ENCODE results near the gene MRPS6. TPM values are rescaled to one million over a fixed set of nuclear protein-coding genes. Genes with fewer than 3 reads are reported as not detected.
A peak's percentile ranks its signal among the peaks of the same experiment; 100 is the strongest.

MRPS6 gene
- total RNA-seq, 1 donor from 2014 or later: 129 TPM

DNA sequence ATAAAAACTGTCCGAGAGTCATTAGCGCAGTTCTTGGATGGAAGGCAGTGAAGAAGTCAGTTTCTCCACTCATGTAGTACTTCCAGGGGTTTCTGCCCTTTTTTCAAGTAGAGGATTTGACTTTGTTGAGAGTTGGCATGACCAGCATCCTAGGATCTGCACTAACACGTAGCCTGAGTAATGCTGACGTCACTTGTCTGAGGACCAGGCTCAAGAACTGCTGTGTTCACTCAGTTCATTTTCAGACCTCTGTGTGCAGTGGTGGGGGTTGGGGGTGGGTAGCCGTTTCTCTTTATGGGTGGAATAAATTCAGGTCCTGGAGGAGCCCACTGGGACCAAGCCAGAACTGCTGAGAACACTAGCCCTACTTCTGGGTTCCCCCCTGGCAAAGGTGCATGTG, 53.3 kb downstream of the MRPS6 start:
- TF ChIP-seq, protein P1, sequence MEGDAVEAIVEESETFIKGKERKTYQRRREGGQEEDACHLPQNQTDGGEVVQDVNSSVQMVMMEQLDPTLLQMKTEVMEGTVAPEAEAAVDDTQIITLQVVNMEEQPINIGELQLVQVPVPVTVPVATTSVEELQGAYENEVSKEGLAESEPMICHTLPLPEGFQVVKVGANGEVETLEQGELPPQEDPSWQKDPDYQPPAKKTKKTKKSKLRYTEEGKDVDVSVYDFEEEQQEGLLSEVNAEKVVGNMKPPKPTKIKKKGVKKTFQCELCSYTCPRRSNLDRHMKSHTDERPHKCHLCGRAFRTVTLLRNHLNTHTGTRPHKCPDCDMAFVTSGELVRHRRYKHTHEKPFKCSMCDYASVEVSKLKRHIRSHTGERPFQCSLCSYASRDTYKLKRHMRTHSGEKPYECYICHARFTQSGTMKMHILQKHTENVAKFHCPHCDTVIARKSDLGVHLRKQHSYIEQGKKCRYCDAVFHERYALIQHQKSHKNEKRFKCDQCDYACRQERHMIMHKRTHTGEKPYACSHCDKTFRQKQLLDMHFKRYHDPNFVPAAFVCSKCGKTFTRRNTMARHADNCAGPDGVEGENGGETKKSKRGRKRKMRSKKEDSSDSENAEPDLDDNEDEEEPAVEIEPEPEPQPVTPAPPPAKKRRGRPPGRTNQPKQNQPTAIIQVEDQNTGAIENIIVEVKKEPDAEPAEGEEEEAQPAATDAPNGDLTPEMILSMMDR (IDR thresholded peaks at IDR 0.05; ENCODE audit: unreplicated experiment): no peak
- Mint-ChIP-seq H3K9me3 (peaks cover 6% of the 10 kb centered on the region), H3K27me3 (ENCODE audit: low read depth) (no peaks in the 10 kb centered on the region), H3K27ac (no peak overlapping the region), H3K4me3 (no peak overlapping the region), H3K36me3 (peaks cover 17% of the 10 kb centered on the region), H3K4me1 (peaks cover 65% of the 10 kb centered on the region)
- no peak for DNase-seq (ENCODE audit: low spot score in 2 of 2, unreplicated experiment in 2 of 2)

DNA sequence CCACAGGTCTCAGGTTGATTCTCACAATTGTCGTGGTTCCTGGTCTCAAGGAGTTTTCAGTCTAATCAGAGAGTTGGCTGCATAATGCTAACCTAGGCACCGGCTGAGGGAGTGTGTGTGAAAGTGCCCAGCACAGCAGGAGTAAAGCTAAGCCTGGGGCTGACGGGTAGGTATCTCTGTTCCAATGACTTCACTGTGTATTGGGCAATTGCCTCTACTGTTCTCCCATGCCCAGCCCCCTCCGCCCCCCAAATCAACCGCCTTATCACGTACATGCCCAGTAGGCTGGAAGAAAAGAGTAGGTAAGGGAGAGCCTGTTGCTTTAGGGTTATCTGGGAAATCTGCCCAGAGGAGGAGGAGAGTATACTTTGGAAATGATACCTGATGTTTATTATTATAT, 54.7 kb downstream of the MRPS6 start:
- no peak overlapping the region for H3K4me3 Mint-ChIP-seq
- H3K4me1 Mint-ChIP-seq: peaks cover 55% of the 10 kb centered on the region
- peak overlapping the region; percentile 64 for H3K27ac Mint-ChIP-seq
- TF ChIP-seq, protein P1 (IDR thresholded peaks at IDR 0.05; ENCODE audit: unreplicated experiment): no peak
- H3K9me3 Mint-ChIP-seq: peaks cover 6% of the 10 kb centered on the region
- DNase-seq (ENCODE audit: low spot score in 2 of 2, unreplicated experiment in 2 of 2): no peak
- H3K36me3 Mint-ChIP-seq: peaks cover 24% of the 10 kb centered on the region
- no peaks in the 10 kb centered on the region for H3K27me3 Mint-ChIP-seq (ENCODE audit: low read depth)

DNA sequence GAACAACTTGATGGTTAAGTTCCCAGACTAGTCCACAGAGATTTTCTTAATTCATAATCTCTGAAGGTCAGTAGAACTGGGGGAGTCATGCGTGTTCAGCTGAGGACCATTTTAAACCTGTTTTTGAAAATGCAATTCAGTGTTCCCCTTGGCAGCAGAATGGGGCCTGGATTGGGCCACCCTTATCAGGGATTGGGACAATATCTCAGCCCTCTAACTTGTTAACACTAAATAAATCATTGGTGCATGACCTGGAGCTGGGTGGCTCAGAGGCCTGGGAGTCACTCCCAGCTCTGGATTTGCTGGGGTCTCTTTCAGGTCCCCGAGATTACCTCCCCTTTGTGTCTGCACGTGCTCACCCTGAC, 55.3 kb downstream of the MRPS6 start:
- TF ChIP-seq, protein P1 (IDR thresholded peaks at IDR 0.05; ENCODE audit: unreplicated experiment): no peak
- peaks cover 54% of the 10 kb centered on the region for H3K4me1 Mint-ChIP-seq
- no peaks in the 10 kb centered on the region for H3K27me3 Mint-ChIP-seq (ENCODE audit: low read depth)
- peaks cover 6% of the 10 kb centered on the region for H3K9me3 Mint-ChIP-seq
- peak overlapping the region; percentile 95 for H3K27ac Mint-ChIP-seq
- no peak overlapping the region for H3K4me3 Mint-ChIP-seq
- peaks cover 30% of the 10 kb centered on the region for H3K36me3 Mint-ChIP-seq
- DNase-seq (ENCODE audit: low spot score in 2 of 2, unreplicated experiment in 2 of 2): no peak

DNA sequence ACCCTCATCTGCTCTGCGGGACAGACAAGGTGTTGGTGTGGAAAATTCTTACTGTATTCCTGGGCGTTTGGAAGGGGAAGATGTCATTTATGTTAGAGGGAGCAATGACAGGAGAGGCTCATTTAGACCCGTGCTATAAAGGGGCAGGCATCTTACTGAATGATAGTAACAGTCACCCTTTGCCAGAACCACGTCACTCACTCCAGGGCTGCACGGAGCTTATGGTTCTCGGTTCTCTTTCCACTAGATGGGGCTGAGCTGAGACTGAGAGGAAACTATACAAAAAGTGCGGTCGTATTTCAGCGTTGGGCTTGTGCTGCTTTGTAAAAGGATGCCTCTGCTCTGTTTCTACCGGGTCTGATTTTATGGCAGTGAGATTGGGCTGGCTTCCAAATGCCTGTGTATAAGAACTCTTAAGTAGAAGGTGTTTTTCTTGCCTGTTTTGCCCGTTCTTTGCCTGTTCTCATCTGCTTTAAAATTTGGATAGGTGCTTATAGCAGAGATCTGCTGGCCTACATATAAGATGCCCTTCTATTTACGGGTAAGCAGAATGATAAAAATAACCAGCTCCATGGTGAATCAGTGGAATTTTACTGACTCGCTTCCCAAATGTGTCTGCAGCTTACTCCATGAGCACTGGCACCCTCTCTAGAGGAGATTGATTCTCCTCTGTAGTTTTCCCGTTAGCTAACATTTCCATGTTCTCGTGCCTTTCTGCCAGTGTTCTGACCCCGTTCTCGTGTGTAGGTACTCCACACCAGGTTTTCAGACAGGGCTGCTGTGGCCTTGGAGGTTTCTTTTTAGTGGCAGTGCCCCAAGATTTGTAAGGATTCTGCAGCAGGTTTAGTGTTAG, 55.9 kb downstream of the MRPS6 start:
- Mint-ChIP-seq H3K27ac (peak overlapping the region; percentile 95), H3K4me3 (peak overlapping the region; percentile 34), H3K4me1 (peaks cover 53% of the 10 kb centered on the region), H3K36me3 (peaks cover 35% of the 10 kb centered on the region), H3K9me3 (peaks cover 6% of the 10 kb centered on the region), H3K27me3 (ENCODE audit: low read depth) (no peaks in the 10 kb centered on the region)
- no peak for DNase-seq (ENCODE audit: low spot score in 2 of 2, unreplicated experiment in 2 of 2)
- TF ChIP-seq, protein P1 (IDR thresholded peaks at IDR 0.05; ENCODE audit: unreplicated experiment): no peak

DNA sequence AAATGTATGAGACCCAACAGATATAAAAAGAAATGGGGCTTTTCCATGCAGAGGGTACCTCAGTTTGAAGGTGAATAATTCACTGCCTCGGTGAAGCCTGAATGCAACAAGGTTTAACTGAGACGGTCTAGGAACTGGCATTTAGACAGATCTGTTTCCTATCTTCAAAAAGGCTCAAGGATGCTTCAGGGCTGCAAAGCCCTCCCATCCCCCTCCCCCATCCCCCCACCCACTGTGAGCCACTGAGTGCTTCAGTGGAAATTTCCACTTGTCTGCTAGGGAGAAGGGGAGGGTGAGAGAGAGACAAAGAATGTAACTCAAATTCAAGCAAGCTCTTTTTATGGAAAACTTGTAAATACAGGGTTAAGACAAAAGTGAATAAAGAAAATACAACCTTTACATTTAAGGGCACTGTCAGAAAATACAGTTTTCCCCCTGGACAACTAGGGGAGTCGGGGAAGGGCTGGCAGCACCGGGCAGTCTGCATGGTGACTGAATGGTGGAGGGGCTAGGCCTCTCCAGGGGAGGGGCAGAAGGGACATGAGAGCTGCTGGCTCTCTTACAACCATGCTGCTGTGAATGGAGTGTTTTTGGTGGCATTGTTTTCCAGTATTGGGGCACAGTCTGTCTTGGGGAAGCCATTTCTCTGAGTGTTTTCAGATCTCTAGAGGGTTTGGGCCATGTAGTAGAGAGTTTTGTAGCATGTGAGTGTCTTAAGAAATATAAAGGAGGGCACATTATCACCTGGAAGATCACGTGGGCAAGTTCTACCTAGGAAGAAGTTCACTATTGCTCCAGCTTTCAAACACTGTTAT, 56.7 kb downstream of the MRPS6 start:
- H3K27ac Mint-ChIP-seq: peak overlapping the region; percentile 95
- peaks cover 53% of the 10 kb centered on the region for H3K4me1 Mint-ChIP-seq
- peaks cover 35% of the 10 kb centered on the region for H3K36me3 Mint-ChIP-seq
- peak overlapping the region; percentile 34 for H3K4me3 Mint-ChIP-seq
- DNase-seq (ENCODE audit: low spot score in 2 of 2, unreplicated experiment in 2 of 2): no peak
- H3K27me3 Mint-ChIP-seq (ENCODE audit: low read depth): no peaks in the 10 kb centered on the region
- no peaks in the 10 kb centered on the region for H3K9me3 Mint-ChIP-seq
- TF ChIP-seq, protein P1 (IDR thresholded peaks at IDR 0.05; ENCODE audit: unreplicated experiment): no peak
